Cardiac fibroblast (primary cell): ENCODE results near the gene MRPL14.
A peak's percentile ranks its signal among the peaks of the same experiment; 100 is the strongest.

Experiments
- DNase-seq, 2 donors: peaks; one replicate each; pipeline versions ENCODE4 v3.0.0 to v3.0.0-alpha.2; 2010; ENCODE audit warnings: low read depth in 2 of 2
- H3K4me3 ChIP-seq, 2 donors: replicated peaks in 1 of 2; 1 replicate in 1 of 2; 2 replicates in 1 of 2; pipeline ENCODE4 v1.5.1; 2011; ENCODE audit warnings: low read depth in 2 of 2, low read length in 2 of 2, mild to moderate bottlenecking in 2 of 2, moderate library complexity in 1 of 2
- CTCF ChIP-seq: IDR thresholded peaks from one replicate; pipeline ENCODE4 v1.5.1; 2011; ENCODE audit warnings: low read depth, mild to moderate bottlenecking, low read length, inconsistent platforms

MRPL14 gene

GRCh38 chr6:44133981-44134711, 6.9 kb upstream of the MRPL14 start:
- no peak for TF ChIP-seq CTCF
- no peak for DNase-seq

DNA sequence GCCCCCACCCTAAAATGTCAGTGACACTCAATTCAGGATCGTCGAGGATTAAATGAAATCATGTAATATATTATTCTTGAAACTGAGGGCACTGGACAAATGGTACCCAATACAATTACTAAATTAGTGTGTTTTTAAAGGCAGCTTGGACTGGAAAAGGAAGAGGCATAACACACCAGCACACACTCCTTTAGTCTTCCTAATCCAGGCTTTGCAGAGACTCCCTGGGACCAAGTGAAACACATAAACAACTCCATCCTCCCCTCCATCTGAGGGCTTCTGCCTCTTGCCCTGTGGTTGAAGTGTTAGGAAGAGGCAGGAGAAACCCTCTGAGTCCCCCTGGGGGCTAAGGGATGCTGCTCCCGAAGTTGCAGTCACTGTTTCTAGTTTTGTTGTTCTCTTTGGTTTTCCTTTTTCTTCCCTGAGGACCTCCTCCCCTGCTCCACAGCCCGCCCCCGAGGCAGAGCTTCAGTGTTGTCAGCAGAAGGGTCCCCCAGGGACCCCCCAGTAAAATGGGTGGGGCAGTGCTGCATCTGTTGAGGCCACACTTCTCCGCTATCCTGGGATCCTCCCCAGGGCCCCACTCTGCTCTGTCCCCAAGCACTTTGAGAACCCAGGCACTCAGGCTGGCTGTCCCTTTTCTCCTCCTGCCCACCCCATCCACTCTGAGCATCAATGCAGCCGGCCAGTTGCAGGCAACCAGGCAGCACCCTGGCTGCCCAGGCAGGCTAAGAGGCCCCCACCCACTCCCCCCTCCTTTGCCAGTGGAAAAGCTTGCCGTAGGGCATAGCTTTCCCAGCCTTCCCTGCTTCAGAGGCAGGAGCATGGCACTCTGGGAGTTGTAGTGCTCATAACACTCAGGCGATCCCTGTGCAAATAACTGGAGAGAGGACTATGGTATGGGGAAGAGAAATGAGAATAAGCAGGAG, 6.0 kb upstream of the MRPL14 start:
- no peak overlapping the region for H3K4me3 ChIP-seq
- peak; percentile 42 to 67 for DNase-seq
- no peak for TF ChIP-seq CTCF

More at GRCh38 chr6:44133981-44134711, 6.9 kb upstream of the MRPL14 start:
- no peak overlapping the region for H3K4me3 ChIP-seq

DNA sequence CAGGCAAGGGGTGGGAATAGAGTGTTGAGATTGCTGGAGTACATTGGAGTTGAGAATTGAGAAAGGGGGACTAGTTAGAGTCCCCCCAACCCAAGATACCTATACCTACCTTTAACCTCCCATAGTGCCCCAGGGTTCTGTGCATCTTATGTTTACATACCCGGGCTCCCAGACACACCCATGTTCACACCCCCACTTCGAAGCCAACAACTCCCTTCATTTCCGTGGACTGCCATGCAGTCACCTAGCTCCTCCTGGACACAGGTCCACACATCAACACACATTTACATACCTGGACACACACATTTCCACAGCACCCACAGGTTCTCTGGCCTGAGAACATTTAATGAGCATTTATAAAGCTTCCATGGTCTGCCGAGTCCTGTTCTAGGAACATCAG, 5.2 kb upstream of the MRPL14 start:
- no peak overlapping the region for H3K4me3 ChIP-seq
- TF ChIP-seq CTCF: no peak
- no peak for DNase-seq

DNA sequence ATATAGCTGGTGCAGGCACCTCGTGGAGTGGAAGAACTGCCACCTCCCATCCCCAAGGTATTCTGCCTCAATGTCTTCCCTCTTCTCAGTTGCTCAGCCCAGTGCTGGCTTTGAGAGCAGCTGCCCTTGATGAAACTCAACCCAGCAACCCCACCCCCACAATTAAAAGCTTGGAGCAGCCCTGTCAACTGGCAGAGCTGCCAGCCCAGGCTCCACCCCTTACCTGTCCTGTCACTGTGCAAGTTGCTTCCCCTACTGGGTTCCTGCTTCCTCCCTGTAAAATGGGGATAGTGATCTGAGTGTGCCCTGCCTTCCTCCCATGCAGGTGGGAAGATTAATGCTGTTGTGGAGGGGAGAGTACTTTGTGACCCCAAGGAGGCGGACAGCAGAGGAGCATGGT, 4.6 kb upstream of the MRPL14 start:
- no peak overlapping the region for H3K4me3 ChIP-seq
- DNase-seq: no peak
- TF ChIP-seq CTCF: no peak

DNA sequence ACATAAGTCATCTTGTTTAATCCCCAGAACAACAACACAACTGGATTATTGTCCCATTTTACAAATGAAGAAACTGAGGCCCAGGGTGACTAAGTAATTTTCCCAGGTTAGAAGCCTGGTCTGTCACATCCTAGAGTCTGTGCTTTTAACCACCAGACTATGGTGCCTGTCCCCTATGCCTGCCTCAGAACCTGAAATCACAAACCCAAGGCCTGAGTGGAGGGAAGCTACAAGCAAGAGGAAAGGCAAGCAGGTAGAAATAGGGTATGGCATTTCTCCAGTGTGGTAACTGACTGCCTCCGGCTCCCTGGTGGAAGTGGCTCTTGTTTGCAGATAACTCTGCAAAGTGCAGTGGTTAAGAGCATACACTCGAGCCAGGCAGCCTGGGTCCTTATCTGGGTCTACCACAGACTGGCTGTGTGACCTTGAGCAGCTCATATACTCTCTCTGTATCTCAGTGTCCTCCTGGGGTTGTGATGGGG, 2.6 kb upstream of the MRPL14 start:
- no peak for DNase-seq
- no peak overlapping the region for H3K4me3 ChIP-seq
- no peak for TF ChIP-seq CTCF

- DNase-seq: peak; percentile 26 to 35
- peak; percentile 9 for TF ChIP-seq CTCF
- peak overlapping the region; percentile 85 to 86 for H3K4me3 ChIP-seq
These were observed 1.0 kb upstream of the MRPL14 start for GRCh38 chr6:44128020-44128917.
